OCI-LY3 (cell line): ENCODE results near the gene RAD51B.

Source experiments
- CTCF ChIP-seq: fragments of 200-600, 300-600 bp; sonication (generic); IDR thresholded peaks from 2 replicates; pipeline ENCODE4 v1.5.1; 2014; ENCODE audit warnings: antibody characterized with exemption, low read length, low read depth
- EZH2phosphoT487 ChIP-seq: fragments of 200-600 bp; shearing (Covaris generic); IDR thresholded peaks from 2 replicates; pipeline ENCODE4 v1.6.1; 2018; ENCODE audit warnings: antibody characterized with exemption, mixed run types, low read depth

DNA sequence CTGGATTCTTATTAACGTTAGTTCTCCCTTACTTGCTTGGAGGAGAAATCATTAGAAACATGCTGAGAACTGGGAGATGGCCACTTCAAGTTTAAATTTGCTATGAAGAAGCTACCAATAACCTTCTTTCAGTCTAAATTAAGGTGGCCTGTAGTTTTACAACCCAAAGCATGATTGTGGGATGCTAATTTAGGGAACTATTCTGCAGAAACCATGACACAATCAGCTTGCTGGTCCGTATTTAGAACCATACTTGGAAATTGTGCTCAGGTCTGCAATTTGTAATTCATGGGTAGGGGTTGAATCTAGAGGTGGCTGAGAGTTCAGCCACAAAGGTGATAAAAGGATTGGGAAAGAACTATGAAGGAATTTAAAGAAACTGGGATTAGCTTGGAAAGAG lies 405.7 kb downstream of the RAD51B start:
- TF ChIP-seq CTCF (no peak), EZH2phosphoT487 (no peak)
